Amygdala (tissue), 56 donors: ENCODE results near the gene NSG1.
A peak's percentile ranks its signal among the peaks of the same experiment; 100 is the strongest.

ENCODE experiments used
- DNase-seq, 56 donors: peaks; one replicate each; lab custom pipeline; 2025; lab: John Stamatoyannopoulos, UW

NSG1 gene

GRCh38 chr4:4368809-4369580 lies 17.9 kb upstream of the NSG1 start:
- no peak for DNase-seq

DNA sequence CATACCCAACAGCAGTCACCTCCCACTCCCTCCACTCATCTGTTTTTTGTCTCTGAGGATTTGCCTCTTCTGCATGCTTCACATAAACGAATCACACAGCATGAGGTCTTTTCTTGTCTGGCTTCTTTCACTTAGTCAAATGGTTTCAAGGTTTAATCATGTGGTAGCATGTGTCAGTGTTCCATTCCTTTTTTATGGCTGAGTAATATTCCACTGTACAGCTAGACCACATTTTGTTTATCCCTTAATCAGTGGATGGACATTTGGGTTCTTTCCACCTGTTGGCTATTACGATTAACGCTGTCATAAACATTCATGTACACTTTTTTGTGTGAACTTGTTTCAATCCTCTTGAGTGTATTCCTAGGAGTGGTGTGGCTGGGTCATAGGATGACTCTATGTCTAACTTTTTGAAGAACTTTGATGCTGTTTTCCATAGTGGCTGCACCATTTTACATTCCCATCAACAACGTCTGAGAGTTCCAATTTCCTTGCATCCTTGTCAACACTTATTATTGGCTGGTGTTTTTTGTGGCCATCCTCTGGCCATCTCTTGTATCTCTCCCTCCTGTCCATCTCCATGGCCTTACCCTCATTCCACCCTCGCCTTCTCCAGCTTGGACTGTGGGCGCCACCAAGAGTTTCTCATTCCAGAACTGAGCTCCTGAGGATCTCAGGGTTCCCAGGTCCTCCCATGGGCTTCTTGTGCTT lies 12.4 kb upstream of the NSG1 start:
- DNase-seq, result no peak

- no peak for DNase-seq
Measured at GRCh38 chr4:4376074-4376473, 10.8 kb upstream of the NSG1 start.

DNA sequence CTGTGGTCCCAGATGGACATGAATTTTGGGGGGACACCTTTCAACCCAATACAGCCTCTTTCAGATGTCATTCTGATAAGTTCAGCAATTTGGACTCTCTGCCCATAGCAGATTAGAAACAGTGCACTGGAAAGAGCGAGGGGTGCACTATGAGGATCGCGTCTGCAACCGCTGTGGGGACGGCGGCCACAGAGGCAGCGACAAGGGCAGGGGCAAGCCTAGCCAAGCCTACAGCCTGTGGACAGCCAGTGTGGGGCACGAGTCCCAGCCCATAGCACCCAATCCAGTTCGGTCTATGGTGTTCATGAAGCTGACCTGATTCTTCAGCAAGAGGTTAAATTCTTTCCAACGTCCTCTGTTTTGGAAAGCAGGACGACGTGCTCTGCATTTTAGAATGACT lies 9.7 kb upstream of the NSG1 start:
- no peak for DNase-seq

GRCh38 chr4:4377732-4378460 lies 9.0 kb upstream of the NSG1 start:
- DNase-seq, result no peak

GRCh38 chr4:4379540-4380087 lies 7.3 kb upstream of the NSG1 start:
- no peak for DNase-seq

DNA sequence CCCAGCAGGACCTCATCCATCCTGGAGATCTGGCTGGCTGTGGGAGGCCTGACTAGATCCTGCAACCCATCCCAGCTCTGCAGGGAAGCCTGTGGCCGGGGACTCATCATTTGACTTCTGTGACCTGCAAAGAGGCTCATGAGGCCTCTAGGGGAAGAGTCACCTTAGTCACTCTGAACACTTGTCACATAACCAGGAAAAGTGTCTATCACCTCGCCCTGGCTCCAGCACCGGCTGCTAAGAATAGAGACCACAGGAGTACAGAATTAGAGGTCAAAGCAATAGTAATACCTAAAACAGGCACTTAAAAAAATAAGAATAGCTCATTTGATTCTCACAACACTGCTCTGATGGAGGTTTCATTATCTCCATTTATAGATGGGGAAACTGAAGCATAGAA lies 3.8 kb upstream of the NSG1 start:
- no peak for DNase-seq

GRCh38 chr4:4384837-4385236 lies 2.1 kb upstream of the NSG1 start:
- no peak for DNase-seq

GRCh38 chr4:4385729-4386295 lies 1.1 kb upstream of the NSG1 start:
- no peak for DNase-seq

- DNase-seq, result peak in 2 of 56 donors; percentile 15 to 28
Measured at GRCh38 chr4:4386296-4386735, 586 bp upstream of the NSG1 start.

DNA sequence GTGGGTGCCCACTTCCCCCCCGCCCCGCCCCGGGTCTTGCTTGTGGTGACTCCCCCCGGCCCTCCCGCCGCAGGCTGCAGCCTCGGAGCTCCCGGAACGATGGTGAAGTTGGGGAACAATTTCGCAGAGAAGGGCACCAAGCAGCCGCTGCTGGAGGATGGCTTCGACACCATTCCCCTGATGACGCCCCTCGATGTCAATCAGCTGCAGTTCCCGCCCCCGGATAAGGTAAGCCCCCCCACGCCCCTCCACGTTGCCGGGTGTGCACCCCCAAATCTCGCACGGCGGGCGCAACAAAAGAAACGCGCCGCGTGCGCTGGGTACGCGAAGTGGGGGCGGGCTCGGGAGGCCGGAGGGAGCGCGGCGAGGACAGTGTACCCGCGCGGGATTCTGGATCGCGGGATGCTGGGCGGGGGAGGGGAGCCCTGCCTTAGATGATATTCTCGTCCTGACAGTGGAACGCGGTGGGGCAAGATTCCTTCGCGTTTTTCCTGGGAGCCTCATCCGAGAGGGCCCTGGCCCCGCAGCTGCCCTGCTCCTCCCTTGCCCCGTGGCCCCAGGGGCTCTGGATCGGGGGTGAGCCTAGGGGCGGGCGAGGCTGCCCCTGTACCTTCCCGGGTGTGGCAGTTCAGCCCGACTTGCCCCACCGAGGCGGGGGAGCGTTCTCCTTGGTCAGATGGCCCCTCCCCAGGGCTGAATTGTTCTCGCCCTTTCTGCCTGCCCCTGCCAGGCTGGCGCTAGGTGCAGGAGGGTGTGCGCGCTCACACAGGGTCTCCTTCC lies 819 bp downstream of the NSG1 start:
- DNase-seq, result peak in 4 of 56 donors; percentile 6 to 19 (median 12)

DNA sequence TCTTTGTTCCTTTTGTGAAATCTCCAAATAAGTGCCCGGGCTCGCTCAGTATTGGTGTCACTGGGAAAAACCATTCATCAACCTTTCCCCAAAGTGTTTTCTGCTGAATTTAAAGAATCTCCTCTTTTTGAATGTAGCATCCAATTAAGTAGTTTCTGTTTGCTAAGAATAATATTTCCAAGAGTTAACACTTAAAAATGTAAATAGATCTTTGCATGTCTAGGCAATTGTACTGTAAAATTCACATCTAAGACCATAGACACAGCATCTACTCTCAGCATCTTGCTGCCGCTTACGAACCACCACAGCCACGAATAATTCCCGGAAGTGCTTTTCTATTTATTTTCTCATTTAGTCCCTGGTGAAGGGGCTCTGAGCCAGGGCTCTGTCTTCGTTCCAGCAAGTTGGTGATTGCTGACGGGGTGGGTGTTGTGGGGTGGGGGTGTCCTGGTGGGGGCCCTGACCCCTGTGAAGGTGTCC lies 1.4 kb downstream of the NSG1 start:
- DNase-seq, result no peak

DNA sequence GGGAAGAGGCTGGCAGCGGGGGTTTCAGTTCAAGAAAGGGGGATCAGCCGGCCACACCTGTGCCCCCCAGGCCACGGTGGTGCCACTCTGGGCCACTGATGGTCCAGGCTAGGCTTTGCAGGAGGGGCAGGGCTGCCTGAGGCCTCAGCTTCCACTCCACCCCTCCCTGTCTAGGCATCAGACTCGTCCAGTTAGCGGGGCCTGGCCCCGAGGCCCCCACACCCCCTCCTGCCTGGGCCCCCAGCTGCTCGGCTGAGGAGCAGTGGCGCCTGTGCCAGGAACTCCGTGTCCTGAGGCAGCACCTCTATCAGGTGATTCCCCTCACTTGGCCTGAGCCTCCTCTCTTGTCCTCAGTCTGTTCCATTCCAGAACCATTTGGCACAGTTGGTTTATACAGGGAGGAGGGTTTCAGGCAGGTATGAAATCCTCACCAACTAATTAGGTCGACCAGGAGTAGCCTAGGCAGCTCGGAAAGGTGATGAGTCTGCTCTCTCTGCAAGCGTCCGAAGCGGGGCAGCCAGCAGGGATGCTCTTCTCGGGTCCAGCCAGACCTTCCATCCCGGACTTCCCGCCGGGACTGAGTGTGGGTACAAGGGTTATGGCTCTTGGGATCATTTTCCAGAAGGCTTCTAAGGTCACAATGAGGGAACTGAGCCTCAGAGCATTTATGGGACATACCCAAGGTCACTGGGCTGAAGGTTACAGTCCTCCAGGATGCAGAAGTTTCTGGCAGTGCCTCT lies 2.1 kb downstream of the NSG1 start:
- no peak for DNase-seq

DNA sequence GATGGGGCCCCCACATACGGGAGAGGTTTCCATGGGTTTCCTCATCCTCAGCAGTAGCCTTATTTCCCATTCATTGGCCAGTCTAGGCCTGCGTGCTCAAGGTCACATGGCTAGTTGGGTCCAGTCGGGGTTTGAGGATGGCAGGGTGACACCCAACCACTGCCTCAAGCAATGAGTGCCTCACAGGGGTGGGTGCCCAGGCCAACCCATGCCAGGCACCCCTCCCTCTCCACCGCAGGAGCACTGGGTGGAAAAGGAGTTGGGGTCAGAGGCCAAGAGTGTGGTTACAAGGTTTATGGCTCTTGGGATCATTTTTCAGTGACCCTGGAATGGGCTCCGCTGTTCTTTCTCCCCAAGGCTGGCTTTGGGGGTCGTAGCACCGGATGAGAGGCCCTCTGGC lies 3.1 kb downstream of the NSG1 start:
- no peak for DNase-seq

DNA sequence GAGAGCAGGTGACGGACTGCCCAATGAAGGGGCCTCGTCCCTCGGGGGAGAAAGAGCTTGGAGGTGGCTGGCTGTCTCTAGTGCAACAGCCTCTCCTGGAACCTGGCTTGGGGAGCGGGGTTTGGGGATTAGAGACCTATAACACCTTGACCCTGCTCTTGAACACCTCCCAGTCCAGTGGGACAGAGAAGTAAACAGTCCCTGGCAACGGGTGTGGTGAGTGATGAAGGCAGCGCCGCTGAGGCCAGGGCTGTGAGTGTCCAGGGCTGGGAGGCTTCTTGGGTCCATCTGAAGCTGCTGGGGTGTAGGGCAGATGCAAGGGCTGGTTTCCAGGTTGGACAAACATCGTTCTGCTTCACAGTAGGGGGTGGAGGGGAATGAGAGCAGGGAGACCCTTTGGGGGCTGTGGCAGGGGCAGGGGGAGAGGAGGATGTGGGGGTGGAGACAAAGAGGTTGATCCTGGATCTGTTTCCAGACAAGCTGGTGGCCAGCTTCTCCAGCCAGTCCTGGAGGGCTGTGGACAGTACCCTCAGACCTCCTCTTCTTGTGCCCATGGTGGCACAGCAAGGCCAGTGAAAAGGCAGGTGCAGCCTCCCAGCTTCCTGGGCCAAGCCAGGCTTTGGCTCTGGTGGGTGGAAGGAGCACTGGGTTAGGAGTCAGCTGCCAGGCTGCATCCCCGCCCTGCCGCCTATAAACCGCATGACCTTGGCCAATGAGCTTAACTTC lies 3.8 kb downstream of the NSG1 start:
- DNase-seq, result no peak

- DNase-seq, result no peak
Measured at GRCh38 chr4:4391866-4392265, 5.0 kb downstream of the NSG1 start.

DNA sequence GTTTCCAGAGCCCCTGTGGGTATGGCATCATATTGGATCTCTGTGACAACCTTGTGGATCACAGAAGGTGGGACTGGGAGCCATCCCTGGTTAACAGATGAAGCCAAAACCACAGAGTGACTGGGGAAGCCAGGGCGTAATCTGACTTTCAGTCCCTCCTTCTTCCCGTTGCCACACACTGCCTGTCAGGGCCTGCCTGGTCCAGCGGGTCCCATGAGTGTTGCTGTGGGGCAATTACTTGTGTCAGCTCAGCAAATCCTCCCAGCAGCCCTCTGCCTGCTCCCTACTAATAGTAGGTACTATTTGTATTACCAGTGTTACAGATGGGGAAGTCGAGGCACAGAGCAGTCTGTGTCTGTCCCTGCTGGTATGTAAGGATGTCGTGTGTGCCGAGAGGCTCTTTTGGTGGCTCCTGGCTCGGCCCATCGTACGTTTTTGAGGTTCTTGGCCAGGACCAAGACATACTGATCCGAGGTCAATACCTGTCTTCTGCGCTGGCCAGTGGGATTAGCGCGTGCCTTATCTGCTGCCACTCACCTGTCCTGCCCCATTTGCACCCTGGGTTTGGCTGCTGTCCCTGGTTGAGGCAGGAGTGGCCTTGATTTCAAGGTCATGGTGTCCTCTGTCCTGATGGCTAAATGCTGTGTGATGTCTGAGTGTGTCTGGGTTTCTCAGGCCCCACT lies 5.7 kb downstream of the NSG1 start:
- no peak for DNase-seq

GRCh38 chr4:4394644-4395043 lies 7.7 kb downstream of the NSG1 start:
- DNase-seq, result no peak
